GM06990 (cell line): ENCODE data around the gene EIF4B.
A peak's percentile ranks its signal among the peaks of the same experiment; 100 is the strongest.

Experiments
- DNase-seq: peaks from one replicate; pipeline ENCODE4 v3.0.0-alpha.2; 2011; ENCODE audit not compliant: insufficient read length; ENCODE audit errors: extremely low read depth
- H3K27me3 ChIP-seq: replicated peaks from 2 replicates; pipeline ENCODE4 v1.6.0; 2011; ENCODE audit warnings: low read length; ENCODE audit not compliant: control insufficient read depth, insufficient read depth
- H3K36me3 ChIP-seq: 2 replicates; pipeline ENCODE4 v1.5.1; 2011; ENCODE audit warnings: low read length; ENCODE audit not compliant: control insufficient read depth, insufficient read depth
- H3K4me3 ChIP-seq: replicated peaks from 2 replicates; pipeline ENCODE4 v1.5.1; 2011; ENCODE audit warnings: low read depth, mild to moderate bottlenecking, control low read depth, low read length
- TF ChIP-seq, protein P1 (sequence below): IDR thresholded peaks from 2 replicates; pipeline ENCODE4 v1.5.1; 2011; ENCODE audit warnings: low read length, control low read depth, mild to moderate bottlenecking, inconsistent platforms; ENCODE audit not compliant: insufficient read depth, poor library complexity, severe bottlenecking

Gene EIF4B

DNA sequence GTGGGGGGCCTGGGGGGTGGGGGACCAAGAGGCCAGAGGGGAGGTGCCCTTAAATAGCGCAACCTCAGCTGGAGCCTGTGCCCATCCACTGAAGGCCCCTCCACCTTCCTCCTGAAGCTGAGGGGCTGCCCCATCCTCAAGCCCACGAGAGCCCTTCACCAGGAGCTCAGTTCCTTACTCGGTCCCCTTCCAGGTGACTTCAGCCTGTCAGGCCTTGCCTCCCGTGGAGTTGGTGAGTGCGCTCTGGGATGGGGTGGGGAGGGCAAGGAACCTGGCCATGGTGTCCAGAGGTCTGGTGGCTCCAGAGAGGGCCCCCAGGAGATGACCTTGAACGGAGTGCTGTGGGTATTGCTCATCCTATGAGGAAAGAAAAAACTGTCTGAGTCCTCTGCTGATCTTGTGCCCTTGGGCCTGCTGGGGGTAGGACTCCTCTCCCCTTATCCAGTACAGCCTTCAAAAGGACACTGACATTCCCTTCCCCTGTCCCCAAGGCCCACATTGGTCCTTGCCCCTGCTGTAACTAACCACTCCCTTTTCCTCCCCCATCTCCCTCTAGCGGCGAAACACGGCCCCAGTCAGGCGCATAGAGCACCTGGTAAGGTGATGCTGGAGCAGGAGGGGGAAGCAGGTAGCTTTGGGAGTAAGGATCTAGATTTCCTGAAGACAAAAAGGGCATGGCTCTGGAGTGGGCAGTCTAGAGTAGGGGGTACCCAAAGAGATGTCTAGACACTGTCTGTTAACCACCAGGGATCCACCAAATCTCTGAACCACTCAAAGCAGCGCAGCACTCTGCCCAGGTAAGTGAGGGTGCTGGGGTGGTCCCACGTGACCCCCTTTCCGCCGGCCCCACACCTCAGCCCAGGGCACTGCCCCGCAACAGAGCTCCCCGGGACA lies 47.2 kb downstream of the EIF4B start:
- no peaks in the 10 kb centered on the region for H3K27me3 ChIP-seq
- H3K4me3 ChIP-seq, result peak overlapping the region; percentile 72
- TF ChIP-seq, protein P1, sequence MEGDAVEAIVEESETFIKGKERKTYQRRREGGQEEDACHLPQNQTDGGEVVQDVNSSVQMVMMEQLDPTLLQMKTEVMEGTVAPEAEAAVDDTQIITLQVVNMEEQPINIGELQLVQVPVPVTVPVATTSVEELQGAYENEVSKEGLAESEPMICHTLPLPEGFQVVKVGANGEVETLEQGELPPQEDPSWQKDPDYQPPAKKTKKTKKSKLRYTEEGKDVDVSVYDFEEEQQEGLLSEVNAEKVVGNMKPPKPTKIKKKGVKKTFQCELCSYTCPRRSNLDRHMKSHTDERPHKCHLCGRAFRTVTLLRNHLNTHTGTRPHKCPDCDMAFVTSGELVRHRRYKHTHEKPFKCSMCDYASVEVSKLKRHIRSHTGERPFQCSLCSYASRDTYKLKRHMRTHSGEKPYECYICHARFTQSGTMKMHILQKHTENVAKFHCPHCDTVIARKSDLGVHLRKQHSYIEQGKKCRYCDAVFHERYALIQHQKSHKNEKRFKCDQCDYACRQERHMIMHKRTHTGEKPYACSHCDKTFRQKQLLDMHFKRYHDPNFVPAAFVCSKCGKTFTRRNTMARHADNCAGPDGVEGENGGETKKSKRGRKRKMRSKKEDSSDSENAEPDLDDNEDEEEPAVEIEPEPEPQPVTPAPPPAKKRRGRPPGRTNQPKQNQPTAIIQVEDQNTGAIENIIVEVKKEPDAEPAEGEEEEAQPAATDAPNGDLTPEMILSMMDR, result peak; percentile 71
- no peaks in the 10 kb centered on the region for H3K36me3 ChIP-seq
- DNase-seq, result no peak

DNA sequence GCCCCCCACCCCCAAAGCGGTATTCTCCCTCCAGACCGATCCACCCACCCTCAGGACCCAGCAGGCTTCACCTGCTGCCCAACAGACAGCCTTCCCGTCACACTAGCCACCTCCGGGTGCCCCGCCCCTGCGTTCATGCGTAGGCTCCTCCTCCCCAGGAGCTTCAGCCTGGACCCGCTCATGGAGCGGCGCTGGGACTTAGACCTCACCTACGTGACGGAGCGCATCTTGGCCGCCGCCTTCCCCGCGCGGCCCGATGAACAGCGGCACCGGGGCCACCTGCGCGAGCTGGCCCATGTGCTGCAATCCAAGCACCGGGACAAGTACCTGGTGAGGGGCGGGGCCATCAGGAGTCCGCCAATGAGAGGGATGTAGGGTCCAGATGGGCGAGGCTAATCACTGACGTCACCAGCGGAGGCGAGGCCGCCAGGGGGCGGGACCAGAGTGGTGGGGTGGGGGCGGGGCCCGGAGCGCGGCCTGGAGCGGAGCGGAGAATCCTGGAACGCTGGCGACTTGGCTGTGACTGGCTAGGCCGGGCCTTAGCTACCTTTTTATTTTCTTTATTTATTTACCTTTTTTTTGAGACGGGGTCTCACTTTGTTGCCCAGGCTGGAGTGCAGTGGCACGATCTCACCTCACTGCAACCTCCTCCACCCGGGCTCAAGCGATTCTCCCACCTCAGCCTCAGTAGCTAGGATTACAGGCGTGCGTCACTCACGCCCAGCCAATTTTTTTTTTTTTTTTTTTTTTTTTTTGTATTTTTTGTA lies 48.0 kb downstream of the EIF4B start:
- peak; percentile 87 for DNase-seq
- Histone ChIP-seq H3K27me3 (no peaks in the 10 kb centered on the region), H3K36me3 (no peaks in the 10 kb centered on the region), H3K4me3 (peak overlapping the region; percentile 72)
- TF ChIP-seq, protein P1, result no peak

- TF ChIP-seq, protein P1, result no peak
- H3K4me3 ChIP-seq, result no peak overlapping the region
- no peak for DNase-seq
- H3K36me3 ChIP-seq, result no peaks in the 10 kb centered on the region
- no peaks in the 10 kb centered on the region; the same call in 1 of the 2 replicates for H3K27me3 ChIP-seq
These were observed 49.4 kb downstream of the EIF4B start for GRCh38 chr12:53055471-53056266.

- TF ChIP-seq, protein P1, result no peak
- no peaks in the 10 kb centered on the region; the same call in 1 of the 2 replicates for H3K27me3 ChIP-seq
- H3K36me3 ChIP-seq, result no peaks in the 10 kb centered on the region
- DNase-seq, result no peak
- no peak overlapping the region for H3K4me3 ChIP-seq
These were observed 50.0 kb downstream of the EIF4B start for GRCh38 chr12:53056296-53056695.

DNA sequence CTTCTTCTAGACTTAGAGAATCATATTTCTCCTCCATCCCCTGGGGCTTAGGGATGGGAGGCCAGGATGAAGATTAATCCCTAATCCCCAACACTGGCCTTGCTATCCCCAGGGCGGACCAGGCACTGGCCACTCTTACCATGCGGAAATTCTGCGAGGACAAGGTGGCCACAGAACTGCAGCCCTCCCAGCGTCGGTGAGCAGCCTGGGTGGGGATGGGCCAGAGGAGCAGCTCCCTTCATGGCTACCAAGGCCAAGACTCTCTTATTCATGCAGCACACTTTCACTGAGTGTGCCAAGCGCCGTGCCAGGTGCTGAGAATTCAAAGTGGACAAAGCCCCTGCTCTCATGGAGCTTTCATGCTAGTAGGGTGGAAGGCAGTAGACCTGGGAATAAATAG lies 50.6 kb downstream of the EIF4B start:
- no peak for DNase-seq
- Histone ChIP-seq H3K4me3 (no peak overlapping the region), H3K36me3 (no peaks in the 10 kb centered on the region), H3K27me3 (no peaks in the 10 kb centered on the region; the same call in 1 of the 2 replicates)
- TF ChIP-seq, protein P1, result no peak
